Nephron (organoid): ENCODE results near the gene IL1RAP.

Source experiments
- H3K27ac Mint-ChIP-seq, 3 experiments: 2 replicates each; pipeline ENCODE4 v1.8.0; 2020; ENCODE audit warnings: mixed read lengths in 3 of 3, mild to moderate bottlenecking in 2 of 3, moderate library complexity in 1 of 3
- H3K27me3 Mint-ChIP-seq: 2 replicates; pipeline ENCODE4 v1.8.0; 2021; ENCODE audit warnings: low read depth, mild to moderate bottlenecking, moderate library complexity, mixed read lengths
- H3K36me3 Mint-ChIP-seq: 2 replicates; pipeline ENCODE4 v1.8.0; 2020; ENCODE audit warnings: low read depth, mixed read lengths
- H3K4me1 Mint-ChIP-seq: 2 replicates; pipeline ENCODE4 v1.8.0; 2020; ENCODE audit warnings: mixed read lengths
- H3K4me3 Mint-ChIP-seq, 3 experiments: 2 replicates each; pipeline ENCODE4 v1.8.0; 2020; ENCODE audit warnings: mild to moderate bottlenecking in 3 of 3, mixed read lengths in 3 of 3, moderate library complexity in 2 of 3
- H3K9me3 Mint-ChIP-seq: 2 replicates; pipeline ENCODE4 v1.8.0; 2020; ENCODE audit warnings: mixed read lengths
- CTCF ChIP-seq, 3 experiments: fragments of 200-600 bp; sonication (generic); IDR thresholded peaks; one replicate each; pipeline ENCODE4 v1.5.0; 2021; ENCODE audit warnings: antibody characterized with exemption in 3 of 3; ENCODE audit not compliant: unreplicated experiment in 3 of 3

Gene IL1RAP

GRCh38 chr3:190546881-190547510, 33.1 kb downstream of the IL1RAP start:
- Mint-ChIP-seq H3K9me3 (no peaks in the 10 kb centered on the region), H3K36me3 (no peaks in the 10 kb centered on the region), H3K27ac (no peak overlapping the region), H3K4me1 (peaks cover 6% of the 10 kb centered on the region), H3K4me3 (no peak overlapping the region), H3K27me3 (no peaks in the 10 kb centered on the region)
- no peak for TF ChIP-seq CTCF (IDR thresholded peaks at IDR 0.05; ENCODE audit: unreplicated experiment in 3 of 3)

- no peaks in the 10 kb centered on the region for H3K27me3 Mint-ChIP-seq
- H3K9me3 Mint-ChIP-seq, result peaks cover 7% of the 10 kb centered on the region
- H3K27ac Mint-ChIP-seq, result no peak overlapping the region
- TF ChIP-seq CTCF (IDR thresholded peaks at IDR 0.05; ENCODE audit: unreplicated experiment in 3 of 3), result no peak
- no peaks in the 10 kb centered on the region for H3K36me3 Mint-ChIP-seq
- H3K4me3 Mint-ChIP-seq, result no peak overlapping the region
- no peaks in the 10 kb centered on the region for H3K4me1 Mint-ChIP-seq
Measured at GRCh38 chr3:190548031-190548656, 34.3 kb downstream of the IL1RAP start.

GRCh38 chr3:190552021-190552420, 38.1 kb downstream of the IL1RAP start:
- peaks cover 9% of the 10 kb centered on the region for H3K9me3 Mint-ChIP-seq
- peaks cover 4% of the 10 kb centered on the region for H3K4me1 Mint-ChIP-seq
- H3K27me3 Mint-ChIP-seq, result peaks cover 3% of the 10 kb centered on the region
- TF ChIP-seq CTCF (IDR thresholded peaks at IDR 0.05; ENCODE audit: unreplicated experiment in 3 of 3), result no peak
- H3K4me3 Mint-ChIP-seq, result no peak overlapping the region
- no peaks in the 10 kb centered on the region for H3K36me3 Mint-ChIP-seq
- no peak overlapping the region for H3K27ac Mint-ChIP-seq

- Mint-ChIP-seq H3K4me3 (peak overlapping the region; percentile 38 to 74 (median 68)), H3K27me3 (peaks cover 3% of the 10 kb centered on the region), H3K9me3 (peaks cover 9% of the 10 kb centered on the region), H3K27ac (peak overlapping the region in 2 of 3 experiments; percentile 50 to 52), H3K36me3 (no peaks in the 10 kb centered on the region), H3K4me1 (peaks cover 4% of the 10 kb centered on the region)
- no peak for TF ChIP-seq CTCF (IDR thresholded peaks at IDR 0.05; ENCODE audit: unreplicated experiment in 3 of 3)
Measured at GRCh38 chr3:190552969-190553759, 39.3 kb downstream of the IL1RAP start.

GRCh38 chr3:190554197-190554596, 40.3 kb downstream of the IL1RAP start:
- H3K36me3 Mint-ChIP-seq, result no peaks in the 10 kb centered on the region
- H3K27ac Mint-ChIP-seq, result no peak overlapping the region
- H3K4me1 Mint-ChIP-seq, result peaks cover 4% of the 10 kb centered on the region
- peaks cover 3% of the 10 kb centered on the region for H3K27me3 Mint-ChIP-seq
- H3K4me3 Mint-ChIP-seq, result peak overlapping the region; percentile 12 to 63 (median 61)
- peaks cover 9% of the 10 kb centered on the region for H3K9me3 Mint-ChIP-seq
- TF ChIP-seq CTCF (IDR thresholded peaks at IDR 0.05; ENCODE audit: unreplicated experiment in 3 of 3), result no peak
